HG03354 (cell line): Measurements from ENCODE around the gene ABI3BP.

Source experiments
- ATAC-seq: cut with Tn5 transposase; IDR thresholded peaks from one replicate; pipeline ENCODE4 v1.9.1; 2021; ENCODE audit warnings: mild to moderate bottlenecking; ENCODE audit not compliant: unreplicated experiment, poor library complexity, severe bottlenecking

The ABI3BP gene

DNA sequence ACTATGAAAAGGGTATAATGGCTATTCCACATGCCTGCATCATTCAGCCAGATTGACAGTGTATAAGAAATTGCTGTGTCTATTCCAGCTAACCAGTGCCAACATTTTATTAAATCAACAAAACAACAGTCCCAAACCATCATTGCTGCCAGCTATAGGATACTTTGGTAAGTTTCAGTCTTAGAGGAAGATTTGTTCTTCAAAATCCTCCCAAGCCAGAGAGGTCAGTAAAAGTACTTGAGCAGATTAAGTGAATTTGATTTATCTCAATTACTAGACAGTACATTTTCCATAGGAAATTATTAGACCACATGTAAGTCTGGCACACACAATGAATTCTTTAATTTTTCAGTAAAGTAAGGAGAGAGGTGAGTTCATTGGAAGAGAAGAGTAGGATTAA lies 233.3 kb downstream of the ABI3BP start:
- ATAC-seq, result no peak

DNA sequence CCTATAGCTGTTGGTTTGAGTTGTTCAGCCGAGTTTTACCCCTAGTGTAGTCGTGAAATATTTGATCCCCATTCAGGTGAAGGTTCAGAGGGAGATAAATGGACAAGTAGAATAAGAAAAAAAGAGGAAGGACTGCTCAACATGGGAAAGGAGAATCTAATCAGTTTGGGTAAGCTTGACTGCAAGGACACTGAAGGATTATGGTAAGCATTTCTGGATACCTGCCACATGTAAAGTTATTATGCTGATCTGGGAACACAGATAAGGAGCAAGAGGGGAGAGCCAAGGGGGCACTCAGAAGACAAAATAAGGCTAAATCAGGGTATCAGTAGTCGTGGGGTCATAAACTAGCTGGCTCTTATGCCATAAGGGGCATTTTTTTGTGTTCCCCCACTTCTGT lies 234.1 kb downstream of the ABI3BP start:
- no peak for ATAC-seq

DNA sequence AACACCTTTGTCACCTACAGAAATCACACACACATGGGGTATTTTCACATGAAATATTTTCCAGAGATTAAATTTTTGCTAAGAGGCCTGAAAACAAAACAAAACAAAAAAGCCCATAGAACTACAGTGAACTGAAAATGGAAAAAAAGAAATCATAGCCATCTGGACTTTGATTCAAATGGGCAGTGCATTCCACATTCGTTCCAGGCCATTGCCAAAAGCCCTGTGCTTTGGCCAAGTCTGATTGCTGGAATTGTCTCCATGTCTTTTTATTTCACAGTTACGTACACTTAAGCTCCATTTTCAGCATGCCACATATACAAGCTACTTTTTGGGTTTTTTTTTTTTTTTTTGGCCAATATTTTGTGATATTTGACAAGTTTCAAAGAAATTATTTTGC lies 236.8 kb downstream of the ABI3BP start:
- ATAC-seq, result no peak

DNA sequence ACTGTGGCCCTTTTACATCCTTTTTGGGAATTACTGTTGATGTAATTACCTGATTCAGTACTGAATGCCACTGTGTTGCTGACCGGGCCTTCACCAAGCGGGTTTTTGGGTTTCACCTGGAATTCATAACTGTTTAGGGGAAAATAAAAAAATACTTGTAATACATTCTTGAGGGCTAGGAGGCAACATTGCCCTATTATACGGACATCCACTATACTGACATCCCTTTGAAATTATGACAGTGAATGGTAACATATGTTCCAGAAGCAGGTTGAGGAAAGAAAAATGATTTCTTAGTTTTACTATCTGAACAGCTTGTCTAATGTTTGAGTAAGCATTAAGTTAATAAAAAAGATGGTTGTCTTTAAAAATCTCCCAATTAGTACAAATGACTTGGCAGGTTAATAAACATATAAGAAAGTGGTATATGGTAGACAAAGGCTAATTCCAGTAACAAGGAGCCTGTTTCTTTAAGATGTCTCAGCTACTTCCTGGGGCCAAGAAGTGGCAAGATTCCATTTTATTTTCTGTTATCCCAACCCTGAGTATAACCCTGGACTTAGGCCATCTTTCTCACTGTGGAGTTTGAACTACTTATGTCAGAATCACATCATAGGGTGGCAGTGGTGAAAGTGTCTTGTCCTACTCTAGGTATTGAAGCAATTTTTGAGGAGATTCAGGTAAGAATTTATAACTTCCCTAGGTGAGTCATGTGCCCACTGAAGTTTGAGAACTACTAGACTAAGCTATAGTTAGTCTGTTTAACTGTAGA lies 238.5 kb downstream of the ABI3BP start:
- ATAC-seq, result no peak

DNA sequence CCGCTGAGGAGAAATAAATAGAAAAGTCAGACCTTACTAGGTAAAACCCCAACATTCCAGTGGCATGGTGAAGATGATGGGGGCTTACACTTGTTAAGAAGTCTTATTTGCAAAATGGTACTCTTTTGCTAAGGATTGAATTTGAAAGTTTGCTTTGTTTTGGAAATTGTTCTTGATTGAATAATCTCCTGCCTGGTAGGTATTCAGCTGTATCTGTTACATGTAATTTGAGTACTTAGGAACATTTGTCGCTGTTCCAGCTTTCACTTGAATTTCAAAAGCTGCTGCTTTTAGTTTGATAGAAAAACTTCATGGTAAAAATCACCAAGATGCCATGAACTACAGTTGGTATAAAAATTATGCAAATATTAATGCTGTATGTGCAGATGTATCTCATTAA lies 239.4 kb downstream of the ABI3BP start:
- no peak for ATAC-seq

DNA sequence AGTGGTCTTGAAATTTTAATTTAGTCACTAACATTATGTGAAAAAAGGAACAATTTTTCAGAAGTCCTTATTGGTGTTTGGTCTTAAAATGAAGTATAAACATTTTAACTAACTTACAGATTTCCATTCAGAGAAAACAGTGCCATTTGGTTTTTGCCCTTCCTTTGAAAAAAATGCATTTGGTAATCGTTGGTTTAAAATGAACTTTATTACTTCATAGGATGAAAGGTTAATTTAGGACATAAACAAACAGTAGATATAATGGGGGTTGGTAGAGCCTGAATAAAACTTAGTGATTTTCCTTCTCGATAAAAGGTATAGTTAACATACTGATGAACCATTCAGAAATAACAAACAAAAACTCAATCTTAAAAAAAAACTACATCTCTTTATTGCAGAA lies 244.3 kb downstream of the ABI3BP start:
- ATAC-seq, result no peak

DNA sequence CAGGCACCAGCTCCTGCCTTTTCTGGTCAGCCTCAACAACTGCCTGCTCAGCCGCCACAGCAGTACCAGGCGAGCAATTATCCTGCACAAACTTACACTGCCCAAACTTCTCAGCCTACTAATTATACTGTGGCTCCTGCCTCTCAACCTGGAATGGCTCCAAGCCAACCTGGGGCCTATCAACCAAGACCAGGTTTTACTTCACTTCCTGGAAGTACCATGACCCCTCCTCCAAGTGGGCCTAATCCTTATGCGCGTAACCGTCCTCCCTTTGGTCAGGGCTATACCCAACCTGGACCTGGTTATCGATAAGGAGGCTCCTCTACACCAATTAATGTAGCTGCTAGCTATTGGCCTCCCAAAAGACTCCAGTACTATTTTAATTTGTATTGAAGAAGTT lies 245.0 kb downstream of the ABI3BP start:
- ATAC-seq, result no peak

DNA sequence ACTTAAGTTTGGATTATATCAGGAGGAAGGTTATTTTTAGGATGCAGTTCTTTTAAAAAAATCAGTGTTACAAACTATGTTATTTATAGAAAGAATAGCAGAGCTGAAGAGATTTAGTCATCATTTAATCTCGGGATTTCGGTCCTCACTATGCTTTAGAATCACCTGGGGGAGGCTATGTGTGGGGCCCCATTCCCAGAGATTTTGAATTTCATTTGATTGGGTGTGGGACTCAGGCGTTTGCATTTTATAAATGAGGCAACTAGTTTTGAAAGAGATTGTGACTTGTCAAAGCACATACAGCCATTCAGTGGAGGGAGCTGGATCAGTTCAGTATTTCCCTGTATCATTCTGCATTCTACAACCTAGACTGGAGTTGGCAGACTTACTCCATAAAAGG lies 247.1 kb downstream of the ABI3BP start:
- no peak for ATAC-seq

DNA sequence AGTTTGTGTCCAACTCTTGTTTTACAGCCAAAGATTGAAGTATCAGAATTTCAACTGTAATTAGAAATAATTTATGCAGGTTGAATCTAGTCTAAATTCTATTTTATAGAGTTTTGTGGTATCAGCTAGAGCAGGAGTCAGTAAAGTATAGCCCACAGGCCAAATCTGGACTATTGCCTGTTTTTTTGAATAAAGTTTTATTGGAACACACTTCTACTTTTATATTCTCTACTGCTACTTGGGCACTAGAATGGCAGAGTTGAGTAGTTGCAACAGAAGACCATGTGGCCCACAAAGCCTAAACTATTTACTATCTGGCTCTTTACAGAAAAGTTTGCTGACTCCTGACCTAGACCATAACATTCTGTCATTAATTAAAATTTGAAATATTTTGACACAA lies 247.6 kb downstream of the ABI3BP start:
- no peak for ATAC-seq

DNA sequence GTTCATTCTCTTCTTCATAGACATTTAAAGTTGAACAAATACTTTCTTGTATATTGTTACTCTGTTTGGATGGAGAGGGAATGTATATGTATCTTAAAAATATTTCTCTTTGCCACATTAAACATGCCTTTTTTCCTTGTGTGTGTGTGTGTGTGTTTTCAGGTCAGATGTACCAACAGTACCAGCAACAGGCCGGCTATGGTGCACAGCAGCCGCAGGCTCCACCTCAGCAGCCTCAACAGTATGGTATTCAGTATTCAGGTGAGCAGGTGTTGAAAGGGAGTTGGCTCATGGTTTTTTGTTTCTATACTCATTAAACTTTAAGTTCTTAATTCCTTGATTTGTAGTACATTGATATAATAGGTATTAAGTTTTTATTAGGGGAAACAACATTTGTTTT lies 248.6 kb downstream of the ABI3BP start:
- ATAC-seq, result no peak

DNA sequence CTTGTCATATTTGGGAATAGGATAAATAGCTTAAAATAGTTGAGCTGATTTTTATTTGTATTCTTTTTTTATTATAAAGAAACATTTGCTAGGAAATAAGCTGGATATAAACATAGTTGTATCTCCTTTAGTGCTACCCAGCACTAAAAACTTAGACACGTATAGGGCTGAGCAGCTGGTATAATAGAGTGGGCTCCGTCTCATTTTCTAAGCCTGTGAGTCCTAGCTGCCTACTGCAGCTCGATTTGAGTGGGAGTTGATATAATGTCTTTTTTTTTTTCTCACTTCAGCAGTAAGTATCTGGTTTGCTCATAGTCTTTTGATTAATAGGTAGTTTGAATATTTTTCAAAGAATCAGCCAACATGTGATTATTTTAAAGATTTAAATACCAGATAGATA lies 249.7 kb downstream of the ABI3BP start:
- no peak for ATAC-seq

DNA sequence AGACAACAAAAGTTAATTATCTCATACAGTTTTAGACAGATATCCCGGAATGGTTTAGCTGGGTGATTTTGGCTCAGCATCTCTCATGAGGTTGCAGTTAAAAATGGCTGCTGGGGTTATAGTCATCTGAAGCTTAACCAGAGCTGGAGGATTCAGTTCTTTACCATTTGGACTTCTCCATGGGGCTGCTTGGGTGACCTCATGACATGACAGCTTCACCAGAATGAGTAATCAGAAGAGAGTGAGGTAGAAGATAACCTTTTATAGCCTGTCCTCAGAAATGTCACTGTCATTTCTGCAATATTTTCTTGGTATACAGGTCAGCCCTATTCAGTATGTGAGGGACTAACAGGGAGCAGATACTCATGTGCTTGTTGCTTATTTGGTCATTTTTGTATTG lies 253.0 kb downstream of the ABI3BP start:
- no peak for ATAC-seq

DNA sequence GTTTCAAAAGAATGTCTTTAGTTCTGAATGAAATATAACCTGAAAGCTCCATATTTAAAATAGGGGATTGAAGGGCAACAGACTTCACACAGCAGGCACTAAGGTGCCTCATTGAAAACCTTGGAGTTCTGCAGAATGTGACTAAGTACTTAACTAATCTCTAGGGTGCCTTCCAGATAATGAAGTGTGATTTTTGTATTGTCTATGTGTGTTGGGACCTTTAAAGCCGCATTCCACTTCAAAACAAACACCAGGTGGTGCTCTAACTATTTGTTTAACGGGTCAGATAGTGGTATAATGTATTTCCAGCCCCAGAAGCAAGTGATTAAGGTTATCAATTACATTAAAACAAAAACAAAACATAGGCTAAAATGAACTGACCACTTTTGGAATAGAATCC lies 255.9 kb downstream of the ABI3BP start:
- no peak for ATAC-seq

DNA sequence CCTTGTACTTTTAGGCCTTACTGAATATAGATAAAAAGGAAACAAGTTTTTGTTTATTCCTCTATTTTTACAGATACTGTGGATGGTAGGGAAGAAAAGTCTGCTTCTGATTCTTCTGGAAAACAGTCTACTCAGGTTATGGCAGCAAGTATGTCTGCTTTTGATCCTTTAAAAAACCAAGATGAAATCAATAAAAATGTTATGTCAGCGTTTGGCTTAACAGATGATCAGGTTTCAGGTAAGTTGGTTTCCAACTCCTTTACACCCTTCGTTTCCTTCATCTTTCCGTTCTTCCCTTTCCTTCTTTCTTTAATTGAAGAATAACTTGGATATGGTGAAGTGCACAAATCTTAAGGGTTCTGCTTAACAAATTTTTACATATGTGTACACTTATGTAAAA lies 260.8 kb downstream of the ABI3BP start:
- ATAC-seq, result no peak

DNA sequence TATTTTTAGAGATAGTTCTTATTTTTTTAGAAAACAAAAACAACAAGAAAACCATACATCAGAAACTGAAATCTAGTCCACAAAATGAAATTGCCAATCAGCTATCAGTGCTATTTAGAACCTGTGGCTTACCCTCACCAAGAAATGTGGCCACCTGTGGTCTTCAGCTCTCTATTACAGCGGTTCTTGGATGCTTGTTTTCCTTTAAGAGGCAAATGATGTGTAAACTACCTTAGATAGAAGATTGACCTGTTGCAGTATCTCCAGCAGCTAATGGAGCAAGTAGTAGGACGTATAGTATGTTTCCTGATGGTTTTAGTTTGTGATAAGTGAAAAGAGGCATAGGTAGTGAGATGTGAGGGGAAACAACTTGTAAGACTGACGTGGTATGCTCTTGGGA lies 262.7 kb downstream of the ABI3BP start:
- peak; percentile 73 for ATAC-seq

DNA sequence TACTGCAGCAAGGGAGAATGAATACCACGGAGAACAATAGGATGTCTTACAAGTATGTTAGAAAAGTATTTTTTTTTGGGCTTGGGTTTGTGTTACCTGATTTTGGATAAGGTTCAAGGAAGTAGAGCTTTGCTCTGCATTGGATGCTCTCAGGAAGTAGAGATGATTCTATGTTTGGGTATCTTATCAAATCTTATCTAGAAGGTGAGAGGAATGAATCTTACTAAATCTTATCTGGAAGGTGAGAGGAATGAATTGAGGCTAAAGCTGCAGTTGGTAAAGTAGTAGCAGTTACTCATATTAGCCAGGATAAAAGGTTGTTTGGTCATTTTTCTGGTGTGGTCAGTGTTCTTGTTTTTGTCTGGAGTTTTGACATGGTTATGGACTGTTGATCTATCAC lies 266.5 kb downstream of the ABI3BP start:
- no peak for ATAC-seq

DNA sequence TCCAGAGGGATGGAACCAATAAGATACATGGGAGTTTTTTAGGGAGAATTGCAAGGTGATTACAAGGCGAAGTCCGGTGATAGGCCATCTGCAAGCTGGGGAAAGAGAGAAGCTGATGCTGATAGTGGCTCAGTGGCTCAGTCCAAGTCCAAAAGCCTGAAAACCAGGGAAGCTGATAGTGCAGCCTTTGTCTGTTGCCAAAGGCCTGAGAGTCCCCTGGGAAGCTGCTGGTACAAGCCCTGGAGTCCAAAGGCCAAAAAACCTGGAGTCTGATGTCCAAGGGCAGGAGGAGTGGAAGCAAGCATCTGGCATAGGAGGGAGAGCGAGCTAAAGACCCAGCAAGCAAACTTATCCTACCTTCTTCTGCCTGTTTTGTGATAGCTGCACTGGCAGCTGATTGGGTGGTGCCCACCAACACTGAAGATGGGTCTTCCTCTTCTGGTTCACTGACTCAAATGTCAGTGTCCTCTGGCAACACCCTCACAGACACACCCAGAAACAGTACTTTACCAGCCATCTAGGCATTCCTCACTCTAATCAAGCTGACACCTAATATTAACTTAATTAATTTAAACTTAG lies 267.2 kb downstream of the ABI3BP start:
- ATAC-seq, result no peak

DNA sequence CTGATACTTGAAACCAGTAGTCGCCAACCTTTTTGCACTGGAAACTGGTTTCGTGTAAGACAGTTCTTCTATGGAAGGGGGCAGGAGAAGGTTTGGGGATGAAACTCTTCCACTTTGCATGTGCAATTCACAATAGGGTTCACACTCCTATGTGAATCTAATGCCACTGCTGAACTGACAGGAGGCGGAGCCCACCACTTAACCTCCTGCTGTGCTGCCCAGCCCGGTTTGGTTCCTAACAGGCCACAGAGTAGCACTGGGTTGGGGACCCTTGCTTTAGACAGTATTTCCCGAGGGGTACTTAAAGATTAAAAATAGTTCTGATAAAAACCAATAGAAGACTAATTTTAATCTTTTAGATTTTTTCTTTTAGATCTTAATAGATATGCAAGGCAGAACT lies 272.8 kb downstream of the ABI3BP start:
- no peak for ATAC-seq

DNA sequence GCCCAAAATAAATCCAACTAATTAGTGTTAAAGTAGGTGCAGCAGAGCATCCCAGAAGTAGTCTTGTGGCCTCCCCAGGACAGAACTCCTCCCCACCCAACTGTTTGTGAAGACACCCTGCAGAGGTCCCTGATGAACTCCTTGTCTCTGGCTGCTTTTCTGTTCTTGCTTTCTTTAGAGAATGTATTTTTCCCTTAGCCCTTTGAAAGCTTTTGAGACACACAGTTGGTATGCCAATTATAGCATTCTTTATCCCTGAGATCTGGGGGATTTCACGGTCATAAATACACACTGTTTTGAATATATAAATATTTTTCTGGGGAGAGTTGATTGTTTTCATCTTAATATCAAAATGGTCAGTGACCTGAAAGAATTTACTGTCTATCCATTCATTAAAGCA lies 274.1 kb downstream of the ABI3BP start:
- ATAC-seq, result no peak

DNA sequence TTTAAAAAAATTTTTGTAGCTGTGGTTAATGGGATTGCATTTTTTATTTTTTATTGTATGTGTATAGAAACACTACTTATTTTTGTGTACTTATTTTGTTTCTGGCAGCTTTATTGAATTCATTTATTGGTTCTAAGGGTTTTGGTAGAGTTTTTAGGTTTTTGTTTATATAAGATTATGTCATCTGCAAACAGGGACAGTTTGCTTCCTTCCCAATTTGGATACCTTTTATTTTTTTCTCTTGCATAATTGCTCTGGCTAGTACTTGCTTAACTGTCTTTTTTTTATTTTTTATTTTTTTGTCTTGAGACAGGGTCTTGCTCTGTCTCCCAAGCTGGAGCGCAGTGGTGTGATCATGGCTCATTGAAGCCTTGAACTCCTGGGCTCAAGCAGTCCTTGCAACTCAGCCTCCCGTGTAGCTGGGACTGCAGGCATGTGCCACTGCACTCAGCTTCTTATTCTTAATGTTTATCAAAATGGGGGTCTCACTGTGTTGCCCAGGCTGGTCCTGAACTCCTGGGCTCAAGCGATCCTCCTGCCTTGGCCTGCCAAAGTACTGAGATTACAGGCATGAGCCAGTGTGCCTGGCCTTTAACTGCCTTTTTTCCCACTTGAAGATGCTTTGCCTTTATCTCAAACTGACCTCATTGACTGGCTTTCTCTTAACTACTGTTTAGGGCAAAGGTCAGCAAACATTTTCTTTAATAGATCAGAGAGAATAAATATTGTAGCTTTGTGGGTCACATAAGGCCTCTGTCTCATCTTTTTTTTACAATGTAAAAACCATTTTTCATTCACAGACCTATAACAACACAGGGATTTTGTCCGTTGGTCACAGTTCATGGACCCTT lies 275.4 kb downstream of the ABI3BP start:
- no peak for ATAC-seq

DNA sequence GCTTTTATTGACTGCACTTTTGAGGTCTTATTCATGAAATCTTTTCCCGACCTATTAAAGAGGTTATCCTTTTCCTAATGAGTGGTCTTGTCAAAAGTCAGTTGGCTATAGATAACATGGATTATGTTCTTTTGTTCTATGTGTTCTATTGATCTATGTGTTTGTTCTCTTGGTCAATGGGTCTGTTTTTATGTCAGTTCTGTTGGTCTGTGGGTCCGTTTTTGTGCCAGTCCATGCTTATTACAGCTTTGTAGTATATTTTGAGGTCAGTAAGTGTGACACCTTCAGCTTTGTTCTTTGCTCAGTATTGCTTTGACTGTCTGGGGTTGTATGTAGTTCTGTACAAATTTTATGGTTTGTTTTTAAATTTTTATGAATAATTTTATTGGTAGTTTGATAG lies 276.2 kb downstream of the ABI3BP start:
- ATAC-seq, result no peak
